Breast epithelium (tissue), 3 donors: ENCODE measurements around the gene ISX.

Experiments
- POLR2A ChIP-seq: fragments of 450-650 bp; IDR thresholded peaks from one replicate; pipeline ENCODE4 v1.6.1; 2016; ENCODE audit warnings: antibody characterized with exemption, mild to moderate bottlenecking, moderate library complexity
- TF ChIP-seq, protein P1 (sequence below), 3 donors: fragments of 450-650 bp; IDR thresholded peaks; one replicate each; pipeline ENCODE4 v1.5.1; 2016 to 2017; ENCODE audit warnings: antibody characterized with exemption in 3 of 3, mild to moderate bottlenecking in 3 of 3, moderate library complexity in 3 of 3

DNA sequence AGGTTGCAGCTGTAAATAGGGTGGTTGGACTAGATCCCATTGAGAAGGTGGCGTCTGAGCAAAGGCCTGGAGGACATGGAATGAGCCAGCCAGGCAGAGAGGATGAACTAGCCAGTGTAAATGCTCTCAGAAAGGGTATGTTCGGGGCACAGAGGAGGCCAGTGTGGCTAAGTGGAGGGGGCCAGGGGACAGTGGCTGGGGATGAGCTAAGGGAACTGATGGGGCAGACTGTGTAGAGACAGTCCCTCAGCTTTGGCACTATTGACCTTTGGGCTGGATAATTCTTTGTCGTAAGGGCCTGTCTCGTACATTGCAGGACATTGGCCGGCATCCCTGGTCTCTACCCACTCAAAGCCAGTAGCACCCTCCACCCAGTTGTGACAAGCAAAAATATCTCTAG is 43.7 kb upstream of the ISX start:
- TF ChIP-seq, protein P1, sequence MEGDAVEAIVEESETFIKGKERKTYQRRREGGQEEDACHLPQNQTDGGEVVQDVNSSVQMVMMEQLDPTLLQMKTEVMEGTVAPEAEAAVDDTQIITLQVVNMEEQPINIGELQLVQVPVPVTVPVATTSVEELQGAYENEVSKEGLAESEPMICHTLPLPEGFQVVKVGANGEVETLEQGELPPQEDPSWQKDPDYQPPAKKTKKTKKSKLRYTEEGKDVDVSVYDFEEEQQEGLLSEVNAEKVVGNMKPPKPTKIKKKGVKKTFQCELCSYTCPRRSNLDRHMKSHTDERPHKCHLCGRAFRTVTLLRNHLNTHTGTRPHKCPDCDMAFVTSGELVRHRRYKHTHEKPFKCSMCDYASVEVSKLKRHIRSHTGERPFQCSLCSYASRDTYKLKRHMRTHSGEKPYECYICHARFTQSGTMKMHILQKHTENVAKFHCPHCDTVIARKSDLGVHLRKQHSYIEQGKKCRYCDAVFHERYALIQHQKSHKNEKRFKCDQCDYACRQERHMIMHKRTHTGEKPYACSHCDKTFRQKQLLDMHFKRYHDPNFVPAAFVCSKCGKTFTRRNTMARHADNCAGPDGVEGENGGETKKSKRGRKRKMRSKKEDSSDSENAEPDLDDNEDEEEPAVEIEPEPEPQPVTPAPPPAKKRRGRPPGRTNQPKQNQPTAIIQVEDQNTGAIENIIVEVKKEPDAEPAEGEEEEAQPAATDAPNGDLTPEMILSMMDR (IDR thresholded peaks at IDR 0.05), result no peak
- no peak for TF ChIP-seq POLR2A
